ENCODE results near the gene GIPC2. TPM values are rescaled to one million over a fixed set of nuclear protein-coding genes. Genes with fewer than 3 reads are reported as not detected.
"Not testable (repeated sequence)": the region's sequence is repeated elsewhere in the genome, so short reads cannot be mapped to it uniquely, and the experiment has no call there.

The GIPC2 gene
- total and polyA plus RNA-seq, 5 donors, result 1.3 to 1.8 (median 1.6) TPM

DNA sequence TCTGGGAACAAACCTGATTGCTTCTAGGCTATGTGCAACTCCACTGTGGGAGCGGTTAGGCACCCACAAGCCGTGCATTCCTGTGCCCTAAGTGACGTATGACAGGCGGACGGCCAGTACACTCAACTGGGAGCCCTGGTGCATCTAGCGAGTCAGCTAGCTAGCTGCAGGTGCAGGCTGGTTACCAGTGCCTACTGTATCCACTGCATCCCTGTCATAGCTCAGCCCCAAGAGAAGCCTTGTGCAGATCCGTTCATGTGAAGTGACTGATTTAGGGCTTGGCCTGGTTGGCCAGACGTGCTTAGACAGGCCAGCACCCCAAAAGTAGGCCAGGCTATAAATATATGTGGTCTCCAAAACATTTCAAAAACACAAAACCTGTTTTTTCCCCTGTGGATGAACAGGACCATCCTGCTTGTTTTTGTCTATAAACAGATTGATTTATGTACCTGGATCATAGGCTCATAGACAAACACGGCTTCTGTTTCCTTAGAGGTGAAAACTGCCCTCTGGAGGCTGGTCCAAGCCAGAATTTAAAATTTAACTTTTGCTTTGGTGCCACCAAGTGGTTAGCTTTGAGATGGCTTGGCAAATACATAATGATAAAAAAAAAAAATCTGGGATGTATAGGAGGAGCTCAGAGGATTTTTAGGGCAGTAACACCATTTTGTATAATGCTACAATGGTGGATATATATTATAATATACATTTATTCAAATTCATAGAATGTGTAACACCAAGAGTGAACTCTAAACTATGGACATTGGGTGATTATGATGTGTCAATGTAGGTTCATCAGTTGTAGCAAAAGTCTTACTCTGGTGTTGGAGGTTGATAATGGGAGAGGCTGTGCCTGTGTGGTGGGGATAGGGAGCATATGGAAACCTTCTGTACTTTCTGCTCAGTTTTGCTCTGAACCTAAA, 68.5 kb downstream of the GIPC2 start:
- intact Hi-C loops (cut with DNase I), result loop anchor here in 2 of 4 donors (10.0 kb wide), 1 partner anchor 139 kb away; the partner anchor contains the start of gene FUBP1 (in 2 of the 2)
- H3K9me3 ChIP-seq (ENCODE audit: control insufficient read depth, low read length), result no peaks in the 10 kb centered on the region
- no peaks in the 10 kb centered on the region for H3K4me1 ChIP-seq (ENCODE audit: control insufficient read depth, insufficient read depth, low read length)
- no peaks in the 10 kb centered on the region for H3K27me3 ChIP-seq (ENCODE audit: control insufficient read depth, insufficient read depth)
- H3K4me3 ChIP-seq (ENCODE audit: low read length), result no peak overlapping the region
- WGBS, result 63% methylated on average over 9 of the region's 9 CpGs
- no peak overlapping the region for H3K27ac ChIP-seq (ENCODE audit: low read length)
- ATAC-seq (peak; percentile 73 to 75), DNase-seq (peak in 1 of 3 donors; percentile 61)

DNA sequence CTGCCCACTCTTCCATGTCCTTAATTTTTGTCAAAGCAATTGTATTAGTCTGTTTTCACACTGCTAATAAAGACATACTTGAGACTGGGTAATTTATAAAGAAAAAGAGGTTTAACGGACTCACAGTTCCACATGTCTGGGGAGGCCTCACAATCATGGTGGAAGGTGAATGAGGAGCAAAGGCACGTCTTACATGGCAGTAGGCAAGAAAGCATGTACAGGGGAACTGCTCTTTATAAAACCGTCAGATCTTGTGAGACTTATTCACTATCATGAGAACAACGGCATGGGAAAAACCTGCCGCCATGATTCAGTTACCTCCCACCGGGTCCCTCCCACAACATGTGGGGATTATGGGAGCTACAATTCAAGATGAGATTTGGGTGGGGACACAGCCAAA, 74.7 kb downstream of the GIPC2 start:
- H3K4me3 ChIP-seq (ENCODE audit: low read length); intact Hi-C loops (cut with DNase I); H3K27me3 ChIP-seq (ENCODE audit: control insufficient read depth, insufficient read depth); H3K4me1 ChIP-seq (ENCODE audit: control insufficient read depth, insufficient read depth, low read length); ATAC-seq; H3K9me3 ChIP-seq (ENCODE audit: control insufficient read depth, low read length); H3K27ac ChIP-seq (ENCODE audit: low read length); DNase-seq: not testable (repeated sequence)
- 96% methylated on average over 6 of the region's 6 CpGs for WGBS

DNA sequence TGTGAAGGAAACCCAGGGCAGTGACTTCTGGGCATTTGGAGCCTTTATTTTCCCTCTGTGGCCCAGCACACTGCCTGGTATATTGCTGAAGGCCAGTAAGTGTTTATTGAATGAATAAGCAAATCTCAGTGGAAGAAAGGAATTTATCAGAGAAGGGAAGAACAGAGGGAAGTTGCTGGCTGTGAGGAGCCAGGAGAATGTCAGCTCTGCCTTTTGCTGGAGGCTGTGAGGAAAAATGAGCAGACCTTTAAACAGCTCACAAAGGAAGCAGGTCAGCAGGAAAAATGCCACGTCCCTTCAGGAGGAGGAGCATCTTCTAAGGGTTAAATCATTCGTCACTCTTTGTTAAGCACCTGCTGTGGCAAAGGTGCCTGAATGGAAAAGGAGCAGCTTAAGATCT, 75.9 kb downstream of the GIPC2 start:
- no peaks in the 10 kb centered on the region for H3K4me1 ChIP-seq (ENCODE audit: control insufficient read depth, insufficient read depth, low read length)
- no peaks in the 10 kb centered on the region for H3K9me3 ChIP-seq (ENCODE audit: control insufficient read depth, low read length)
- DNase-seq (no peak), ATAC-seq (no peak)
- no peak overlapping the region for H3K27ac ChIP-seq (ENCODE audit: low read length)
- H3K4me3 ChIP-seq (ENCODE audit: low read length), result no peak overlapping the region
- H3K27me3 ChIP-seq (ENCODE audit: control insufficient read depth, insufficient read depth), result no peaks in the 10 kb centered on the region
- 65% methylated on average over 2 of the region's 2 CpGs for WGBS
- intact Hi-C loops (cut with DNase I), result no loop called here

DNA sequence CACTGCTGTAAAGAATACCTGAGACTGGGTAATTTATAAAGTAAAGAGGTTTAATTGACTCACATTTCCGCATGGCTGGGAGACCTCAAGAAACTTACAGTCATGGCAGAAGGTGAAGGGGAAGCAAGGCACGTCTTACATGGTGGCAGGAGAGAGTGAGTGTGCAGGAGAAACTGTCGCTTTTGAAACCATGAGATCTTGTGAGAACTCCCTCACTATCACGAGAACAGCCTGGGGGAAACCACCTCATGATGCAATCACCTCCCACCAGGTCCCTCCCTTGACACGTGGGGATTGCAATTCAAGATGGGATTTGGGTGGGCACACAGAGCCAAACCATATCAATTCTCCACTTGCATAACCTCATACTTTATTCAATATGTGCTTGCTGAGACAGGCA, 76.6 kb downstream of the GIPC2 start:
- WGBS, result 70% methylated on average over 5 of the region's 5 CpGs
- Histone ChIP-seq H3K27ac (ENCODE audit: low read length) (no peak overlapping the region), H3K27me3 (ENCODE audit: control insufficient read depth, insufficient read depth) (no peaks in the 10 kb centered on the region), H3K4me3 (ENCODE audit: low read length) (no peak overlapping the region), H3K9me3 (ENCODE audit: control insufficient read depth, low read length) (no peaks in the 10 kb centered on the region), H3K4me1 (ENCODE audit: control insufficient read depth, insufficient read depth, low read length) (no peaks in the 10 kb centered on the region)
- no peak for ATAC-seq
- DNase-seq, result no peak
- intact Hi-C loops (cut with DNase I), result no loop called here

DNA sequence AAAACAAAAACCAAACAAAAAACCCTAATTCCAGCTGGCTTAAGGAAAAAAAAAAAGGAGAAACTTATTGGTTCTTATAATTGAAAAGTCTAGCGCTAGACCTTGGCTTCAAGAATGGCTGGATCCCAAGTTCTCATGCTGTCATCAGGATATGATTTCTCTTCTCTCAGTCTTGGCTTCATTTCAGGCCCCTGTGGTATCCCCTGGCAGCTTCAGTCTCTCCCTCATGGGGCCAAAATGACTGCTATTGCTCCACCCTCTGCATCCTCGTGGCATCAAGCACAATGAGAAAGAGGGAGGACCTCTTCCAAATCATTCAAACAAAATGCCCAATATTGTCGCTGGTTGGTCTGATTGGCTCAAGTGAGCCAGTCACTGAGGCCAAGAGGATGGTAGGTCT, 80.7 kb downstream of the GIPC2 start:
- no peaks in the 10 kb centered on the region for H3K4me1 ChIP-seq (ENCODE audit: control insufficient read depth, insufficient read depth, low read length)
- ATAC-seq, result no peak
- H3K27ac ChIP-seq (ENCODE audit: low read length), result no peak overlapping the region
- DNase-seq, result no peak
- WGBS, result 86% methylated on average over 3 of the region's 3 CpGs
- H3K4me3 ChIP-seq (ENCODE audit: low read length), result no peak overlapping the region
- no peaks in the 10 kb centered on the region for H3K9me3 ChIP-seq (ENCODE audit: control insufficient read depth, low read length)
- intact Hi-C loops (cut with DNase I), result no loop called here
- no peaks in the 10 kb centered on the region for H3K27me3 ChIP-seq (ENCODE audit: control insufficient read depth, insufficient read depth)

DNA sequence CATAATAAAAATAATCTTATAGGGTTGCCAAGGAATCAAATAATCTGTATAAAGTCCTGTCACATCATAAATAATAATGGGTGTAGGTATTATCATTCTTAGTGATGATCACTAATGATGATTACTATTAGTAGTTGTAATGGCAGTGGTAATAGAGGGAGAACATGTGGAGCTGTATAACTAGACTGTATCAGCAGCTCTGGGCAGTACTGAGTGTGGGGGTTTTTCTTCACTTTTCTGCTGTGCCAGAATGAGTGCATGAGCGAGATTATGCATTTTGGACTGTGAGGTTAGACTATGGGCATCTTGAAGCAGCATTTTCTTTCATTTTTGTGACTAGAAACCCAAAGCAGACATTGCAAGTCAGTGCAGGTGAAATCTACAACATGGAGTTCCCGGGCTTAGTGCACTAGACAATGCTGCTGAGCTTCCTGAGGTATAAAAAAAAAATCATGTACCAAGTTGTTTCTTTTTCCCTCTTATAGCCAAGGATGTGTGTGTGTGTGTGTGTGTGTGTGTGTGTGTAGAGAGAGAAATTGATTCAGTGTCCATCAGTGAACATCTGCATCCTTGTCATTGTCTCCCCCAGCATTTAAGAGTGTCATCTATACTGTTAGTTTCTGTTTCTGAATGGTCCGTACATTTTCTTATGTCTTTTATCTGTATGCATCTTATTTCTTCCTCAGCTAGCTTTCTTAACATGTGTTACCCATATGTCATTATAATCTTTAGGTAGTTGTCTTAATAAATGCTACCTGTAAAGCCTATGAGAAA, 86.6 kb downstream of the GIPC2 start:
- Histone ChIP-seq H3K27ac (ENCODE audit: low read length) (no peak overlapping the region), H3K4me3 (ENCODE audit: low read length) (no peak overlapping the region), H3K9me3 (ENCODE audit: control insufficient read depth, low read length) (no peaks in the 10 kb centered on the region), H3K4me1 (ENCODE audit: control insufficient read depth, insufficient read depth, low read length) (no peaks in the 10 kb centered on the region), H3K27me3 (ENCODE audit: control insufficient read depth, insufficient read depth) (no peaks in the 10 kb centered on the region)
- whole genome bisulfite sequencing, result 80% methylated on average over 3 of the region's 3 CpGs
- ATAC-seq (no peak), DNase-seq (no peak)
- intact Hi-C loops (cut with DNase I), result no loop called here

DNA sequence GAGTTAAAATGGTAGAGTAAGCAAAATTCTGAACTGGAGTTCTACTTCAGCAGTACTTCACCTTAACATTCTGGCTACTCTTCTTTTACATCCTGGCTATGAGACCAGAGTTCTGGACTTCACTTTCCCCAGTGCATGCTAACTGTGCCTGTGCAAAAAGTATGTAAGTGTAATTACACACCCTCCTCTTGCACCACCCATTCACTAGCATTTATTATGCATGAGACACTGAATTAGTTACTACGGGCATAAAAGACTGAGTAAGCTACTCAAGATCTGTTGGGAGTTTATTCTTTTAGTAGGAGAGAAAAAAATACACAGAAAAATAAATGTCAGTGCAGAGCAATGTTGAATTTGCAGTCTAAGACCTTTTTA, 87.2 kb downstream of the GIPC2 start:
- intact Hi-C loops (cut with DNase I), result no loop called here
- 83% methylated on average over 1 of the region's 1 CpG for WGBS
- H3K4me3 ChIP-seq (ENCODE audit: low read length), result no peak overlapping the region

DNA sequence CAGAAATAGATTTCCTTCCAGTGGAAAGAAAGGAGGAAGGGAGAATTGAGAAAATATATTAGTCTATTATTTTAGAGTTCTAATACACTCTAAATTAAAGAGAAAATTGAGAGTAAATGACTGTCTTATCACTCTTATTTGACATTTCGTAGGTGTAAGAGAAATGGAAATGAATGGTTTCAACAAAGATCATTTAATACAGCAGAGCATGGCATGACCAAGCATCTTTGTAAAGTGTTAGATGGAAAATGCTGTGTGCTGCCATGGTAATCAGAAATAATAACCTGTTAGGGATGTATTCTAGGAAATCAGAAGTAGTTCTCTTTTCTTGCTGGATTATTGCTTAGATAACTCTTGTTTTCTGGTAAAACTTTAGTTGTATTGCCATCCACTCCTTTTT, 90.9 kb downstream of the GIPC2 start:
- intact Hi-C loops (cut with DNase I), result no loop called here
- Histone ChIP-seq H3K27me3 (ENCODE audit: control insufficient read depth, insufficient read depth) (no peaks in the 10 kb centered on the region), H3K4me3 (ENCODE audit: low read length) (no peak overlapping the region), H3K9me3 (ENCODE audit: control insufficient read depth, low read length) (no peaks in the 10 kb centered on the region), H3K4me1 (ENCODE audit: control insufficient read depth, insufficient read depth, low read length) (no peaks in the 10 kb centered on the region), H3K27ac (ENCODE audit: low read length) (no peak overlapping the region)
- DNase-seq (no peak), ATAC-seq (no peak)
- WGBS, result 90% methylated on average over 1 of the region's 1 CpG

More for the DNA sequence above, 87.2 kb downstream of the GIPC2 start:
- Histone ChIP-seq H3K27me3 (ENCODE audit: control insufficient read depth, insufficient read depth) (no peaks in the 10 kb centered on the region), H3K9me3 (ENCODE audit: control insufficient read depth, low read length) (no peaks in the 10 kb centered on the region), H3K4me1 (ENCODE audit: control insufficient read depth, insufficient read depth, low read length) (no peaks in the 10 kb centered on the region), H3K27ac (ENCODE audit: low read length) (no peak overlapping the region)
- no peak for DNase-seq
- ATAC-seq, result no peak

DNA sequence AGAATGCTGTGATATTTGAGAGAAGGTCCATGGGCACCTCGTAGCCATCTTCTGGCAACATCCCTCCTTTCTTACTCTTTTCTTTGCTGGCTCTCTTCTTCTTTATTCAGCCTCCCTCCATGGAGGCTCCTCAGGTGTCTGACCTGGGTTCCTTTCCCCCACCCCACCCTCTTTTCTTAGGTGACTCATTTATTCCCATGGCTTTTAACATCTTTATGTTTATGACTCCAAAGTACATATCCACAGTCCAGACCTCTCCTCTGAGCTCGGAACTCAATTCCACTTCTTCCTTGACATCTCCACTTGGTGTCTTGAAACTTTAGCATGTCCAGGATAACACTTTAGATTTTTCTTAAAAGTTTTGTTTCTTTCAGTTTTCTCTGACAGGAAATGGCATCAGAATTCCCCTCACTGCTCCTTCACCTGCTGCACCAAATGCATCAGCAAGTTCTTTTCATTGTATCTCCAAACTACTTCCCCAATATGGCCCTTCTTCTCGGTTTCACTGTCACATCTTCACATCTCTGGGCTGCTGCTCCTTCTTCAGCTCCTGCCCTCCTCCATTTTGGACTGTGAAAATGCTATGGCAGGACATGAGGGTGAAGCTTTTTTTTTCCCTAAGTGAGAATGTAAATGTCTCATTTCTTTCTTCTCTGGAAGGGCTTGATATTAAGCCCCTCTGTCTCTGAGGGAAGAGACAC, 95.9 kb downstream of the GIPC2 start:
- Histone ChIP-seq H3K4me1 (ENCODE audit: control insufficient read depth, insufficient read depth, low read length) (no peaks in the 10 kb centered on the region), H3K27ac (ENCODE audit: low read length) (no peak overlapping the region), H3K27me3 (ENCODE audit: control insufficient read depth, insufficient read depth) (no peaks in the 10 kb centered on the region), H3K9me3 (ENCODE audit: control insufficient read depth, low read length) (no peaks in the 10 kb centered on the region), H3K4me3 (ENCODE audit: low read length) (no peak overlapping the region)
- intact Hi-C loops (cut with DNase I), result loop anchor here (10.0 kb wide), 2 partner anchors 463 to 533 kb away; no protein-coding TSS in a partner anchor
- no peak for DNase-seq
- WGBS, result 88% methylated on average over 3 of the region's 3 CpGs
- ATAC-seq, result no peak

DNA sequence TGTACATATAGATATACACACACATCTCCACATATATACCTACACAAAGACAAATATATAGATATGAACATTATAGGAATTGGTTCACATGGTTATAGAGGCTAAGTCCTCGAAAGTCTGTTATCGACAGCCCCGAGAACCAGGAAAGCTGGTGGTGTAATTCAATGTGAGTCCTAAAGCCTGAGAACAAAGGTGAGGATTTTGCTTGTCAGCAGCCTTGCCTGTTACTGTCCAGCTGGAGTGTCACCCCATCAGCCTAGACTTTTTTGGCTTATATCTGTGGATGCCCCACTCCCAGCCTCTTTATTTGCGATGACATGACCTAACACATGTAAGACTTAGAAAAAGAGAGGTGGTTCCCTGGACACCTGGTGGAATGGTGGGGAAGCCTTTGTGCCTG, 97.0 kb downstream of the GIPC2 start:
- DNase-seq (no peak), ATAC-seq (no peak)
- no peaks in the 10 kb centered on the region for H3K27me3 ChIP-seq (ENCODE audit: control insufficient read depth, insufficient read depth)
- H3K9me3 ChIP-seq (ENCODE audit: control insufficient read depth, low read length), result no peaks in the 10 kb centered on the region
- intact Hi-C loops (cut with DNase I), result loop anchor here (10.0 kb wide), 2 partner anchors 462 to 532 kb away; no protein-coding TSS in a partner anchor
- WGBS, result 68% methylated on average over 4 of the region's 4 CpGs
- H3K27ac ChIP-seq (ENCODE audit: low read length), result no peak overlapping the region
- no peak overlapping the region for H3K4me3 ChIP-seq (ENCODE audit: low read length)
- no peaks in the 10 kb centered on the region for H3K4me1 ChIP-seq (ENCODE audit: control insufficient read depth, insufficient read depth, low read length)

Data from right cardiac atrium (tissue), 5 donors.